Measurements from ENCODE around the gene CHAC1.

- TF ChIP-seq EZH2 (IDR thresholded peaks at IDR 0.05; ENCODE audit: borderline replicate concordance, insufficient read depth, low read length, poor library complexity, severe bottlenecking) (no peak), RAD21 (conservative IDR thresholded peaks at IDR 0.05) (no peak), CTCF (IDR thresholded peaks at IDR 0.05; ENCODE audit: poor library complexity, severe bottlenecking) (no peak), POLR2AphosphoS5 (IDR thresholded peaks at IDR 0.05) (no peak), TAF1 (IDR thresholded peaks at IDR 0.05; ENCODE audit: low read depth) (no peak), SMC3 (conservative IDR thresholded peaks at IDR 0.05; ENCODE audit: poor library complexity) (no peak), EP300 (conservative IDR thresholded peaks at IDR 0.05; ENCODE audit: poor library complexity, severe bottlenecking) (no peak)
- TF ChIP-seq, protein P1, sequence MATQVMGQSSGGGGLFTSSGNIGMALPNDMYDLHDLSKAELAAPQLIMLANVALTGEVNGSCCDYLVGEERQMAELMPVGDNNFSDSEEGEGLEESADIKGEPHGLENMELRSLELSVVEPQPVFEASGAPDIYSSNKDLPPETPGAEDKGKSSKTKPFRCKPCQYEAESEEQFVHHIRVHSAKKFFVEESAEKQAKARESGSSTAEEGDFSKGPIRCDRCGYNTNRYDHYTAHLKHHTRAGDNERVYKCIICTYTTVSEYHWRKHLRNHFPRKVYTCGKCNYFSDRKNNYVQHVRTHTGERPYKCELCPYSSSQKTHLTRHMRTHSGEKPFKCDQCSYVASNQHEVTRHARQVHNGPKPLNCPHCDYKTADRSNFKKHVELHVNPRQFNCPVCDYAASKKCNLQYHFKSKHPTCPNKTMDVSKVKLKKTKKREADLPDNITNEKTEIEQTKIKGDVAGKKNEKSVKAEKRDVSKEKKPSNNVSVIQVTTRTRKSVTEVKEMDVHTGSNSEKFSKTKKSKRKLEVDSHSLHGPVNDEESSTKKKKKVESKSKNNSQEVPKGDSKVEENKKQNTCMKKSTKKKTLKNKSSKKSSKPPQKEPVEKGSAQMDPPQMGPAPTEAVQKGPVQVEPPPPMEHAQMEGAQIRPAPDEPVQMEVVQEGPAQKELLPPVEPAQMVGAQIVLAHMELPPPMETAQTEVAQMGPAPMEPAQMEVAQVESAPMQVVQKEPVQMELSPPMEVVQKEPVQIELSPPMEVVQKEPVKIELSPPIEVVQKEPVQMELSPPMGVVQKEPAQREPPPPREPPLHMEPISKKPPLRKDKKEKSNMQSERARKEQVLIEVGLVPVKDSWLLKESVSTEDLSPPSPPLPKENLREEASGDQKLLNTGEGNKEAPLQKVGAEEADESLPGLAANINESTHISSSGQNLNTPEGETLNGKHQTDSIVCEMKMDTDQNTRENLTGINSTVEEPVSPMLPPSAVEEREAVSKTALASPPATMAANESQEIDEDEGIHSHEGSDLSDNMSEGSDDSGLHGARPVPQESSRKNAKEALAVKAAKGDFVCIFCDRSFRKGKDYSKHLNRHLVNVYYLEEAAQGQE (IDR thresholded peaks at IDR 0.05; ENCODE audit: borderline replicate concordance), result no peak
Observed at GRCh38 chr15:40992825-40993224, 39.6 kb downstream of the CHAC1 start.

Data from neural cell (in vitro differentiated cells).